8988T (cell line): ENCODE measurements around the gene TBC1D4.

ENCODE experiments used
- DNase-seq: peaks from one replicate; pipeline ENCODE4 v3.0.0; 2011

Gene TBC1D4

DNA sequence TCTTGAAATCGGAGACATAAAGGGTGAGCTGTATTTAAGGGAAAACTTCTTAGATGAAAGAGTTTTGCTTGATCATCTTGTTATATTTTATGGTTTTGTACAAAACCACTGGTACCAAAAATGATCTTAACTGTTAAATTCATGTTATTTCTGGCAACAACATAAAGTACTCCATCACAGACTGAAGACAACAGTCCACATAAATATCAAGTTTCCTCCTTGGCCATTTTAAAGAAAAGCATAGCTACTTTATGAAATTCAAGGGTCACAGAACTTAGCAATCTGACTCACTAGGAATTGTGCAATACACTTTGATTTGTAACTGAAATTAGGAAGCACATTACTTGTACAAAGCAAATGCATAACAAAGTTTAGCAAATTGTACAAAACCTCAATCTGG is 66.3 kb downstream of the TBC1D4 start:
- DNase-seq, result no peak

- DNase-seq, result no peak
Measured at GRCh38 chr13:75415171-75415570, 66.8 kb downstream of the TBC1D4 start.

- no peak for DNase-seq
Measured at GRCh38 chr13:75414036-75414827, 67.7 kb downstream of the TBC1D4 start.

DNA sequence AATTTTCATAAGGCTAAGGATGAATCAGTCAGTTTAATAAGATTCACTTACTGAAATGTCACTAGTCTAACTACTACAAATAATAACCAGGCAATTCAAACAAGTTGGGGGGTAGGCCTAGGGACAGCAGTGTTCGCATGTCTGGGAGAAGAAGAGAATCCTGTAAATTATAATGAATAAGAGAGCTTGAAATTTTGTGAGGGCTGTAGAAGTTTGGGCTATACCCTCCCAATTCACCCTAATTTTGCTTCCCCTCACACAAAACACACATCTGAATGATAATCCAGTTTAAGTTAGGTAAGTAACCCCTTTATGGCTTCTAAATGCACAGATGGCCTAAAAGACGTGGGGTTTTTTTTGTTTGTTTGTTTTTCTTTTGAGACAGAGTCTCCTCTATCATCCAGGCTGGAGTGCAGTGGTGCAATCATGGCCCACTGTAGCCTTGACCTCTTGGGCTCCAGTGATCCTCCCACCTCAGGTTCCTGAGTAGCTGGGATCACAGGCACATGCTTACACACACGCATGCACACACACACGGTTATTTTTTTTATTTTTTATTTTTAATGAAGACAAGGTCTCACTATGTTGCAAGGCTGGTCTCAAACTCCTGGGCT is 69.9 kb downstream of the TBC1D4 start:
- no peak for DNase-seq

DNA sequence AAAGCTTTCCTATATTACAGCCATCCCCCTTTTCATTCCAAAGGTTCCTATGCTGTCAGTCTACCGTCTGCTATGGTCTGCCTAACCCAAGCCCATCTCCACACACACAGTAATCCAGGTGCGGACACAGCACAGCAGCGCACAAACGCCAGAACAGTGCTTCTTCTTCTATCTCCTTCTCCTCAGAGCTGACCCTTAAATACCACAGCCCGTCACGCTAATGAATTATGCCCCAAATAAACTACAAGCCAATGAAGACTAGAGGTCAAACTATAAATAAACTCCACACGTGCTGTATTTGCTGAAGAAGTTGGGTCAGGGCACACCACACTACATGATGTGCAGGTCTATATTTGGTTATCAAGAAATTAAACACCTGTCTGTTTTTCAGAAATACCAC is 71.8 kb downstream of the TBC1D4 start:
- no peak for DNase-seq

DNA sequence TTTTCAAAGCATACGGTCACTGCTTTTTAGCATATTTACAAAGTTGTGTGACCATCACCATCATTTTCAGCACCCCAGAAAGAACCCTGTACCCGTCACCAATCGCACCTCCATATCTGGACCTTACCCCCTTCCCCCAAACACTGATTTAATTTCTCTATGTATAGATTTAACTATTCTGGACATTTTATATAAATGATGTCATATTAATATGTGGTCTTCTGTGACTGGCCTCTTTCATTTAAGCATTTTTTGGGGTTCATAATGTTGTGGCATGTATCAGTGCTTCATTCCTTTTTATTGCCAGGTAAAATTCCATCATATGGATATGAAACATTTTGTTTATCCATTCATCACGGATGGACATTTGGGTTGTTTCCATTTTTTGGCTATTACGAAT is 74.0 kb downstream of the TBC1D4 start:
- DNase-seq, result no peak

GRCh38 chr13:75407473-75407872 is 74.5 kb downstream of the TBC1D4 start:
- no peak for DNase-seq

DNA sequence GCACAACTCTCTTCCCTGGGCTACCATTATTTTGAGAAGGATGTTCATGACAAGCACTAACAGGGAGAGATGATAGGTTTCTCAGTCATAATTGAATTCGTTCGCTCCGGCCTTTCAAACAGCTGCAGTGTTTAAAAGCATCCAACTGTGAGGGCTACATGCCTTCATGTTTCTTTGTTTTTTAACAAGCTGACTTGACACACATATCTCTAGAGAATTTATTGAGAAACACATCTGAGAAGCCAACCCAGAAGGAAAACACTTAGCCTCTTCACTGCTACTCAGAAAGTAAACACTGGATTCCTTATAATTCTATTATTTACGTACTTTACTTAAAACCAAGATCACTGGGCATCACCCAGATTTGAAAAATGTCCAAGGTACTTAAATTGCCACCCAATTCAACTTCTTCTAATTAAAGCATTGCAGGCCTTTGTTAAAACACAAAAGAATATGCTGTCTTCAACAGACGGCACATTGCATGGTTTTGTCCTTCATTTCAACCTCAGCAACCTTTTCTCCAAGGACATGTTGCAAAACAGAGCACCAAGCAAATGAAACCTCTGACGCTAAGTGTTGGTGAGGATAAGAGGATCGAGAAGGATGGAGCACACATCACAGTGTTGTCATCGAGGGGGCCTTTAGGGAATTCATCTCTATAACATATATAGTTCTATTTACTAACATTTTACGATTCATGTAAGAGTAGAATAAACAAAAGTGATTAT is 75.8 kb downstream of the TBC1D4 start:
- no peak for DNase-seq

DNA sequence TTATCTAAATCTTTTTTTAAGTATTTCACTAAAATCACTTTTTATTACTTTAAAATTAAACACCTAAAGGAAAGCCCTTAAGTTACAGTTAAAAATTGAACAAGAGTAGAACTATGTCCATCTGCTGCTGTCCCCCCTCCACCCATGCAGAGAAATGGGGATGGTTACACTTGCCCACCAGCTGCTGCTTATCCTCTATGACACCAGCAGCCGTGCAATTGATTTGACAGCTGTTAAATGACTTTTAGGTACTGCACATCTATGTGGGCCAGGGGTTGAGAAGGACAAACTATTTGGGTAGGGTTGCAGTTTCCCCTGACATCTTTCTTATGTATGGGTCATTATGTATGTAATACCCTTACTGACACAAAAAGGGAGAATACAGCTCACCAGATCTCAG is 77.2 kb downstream of the TBC1D4 start:
- DNase-seq, result no peak

DNA sequence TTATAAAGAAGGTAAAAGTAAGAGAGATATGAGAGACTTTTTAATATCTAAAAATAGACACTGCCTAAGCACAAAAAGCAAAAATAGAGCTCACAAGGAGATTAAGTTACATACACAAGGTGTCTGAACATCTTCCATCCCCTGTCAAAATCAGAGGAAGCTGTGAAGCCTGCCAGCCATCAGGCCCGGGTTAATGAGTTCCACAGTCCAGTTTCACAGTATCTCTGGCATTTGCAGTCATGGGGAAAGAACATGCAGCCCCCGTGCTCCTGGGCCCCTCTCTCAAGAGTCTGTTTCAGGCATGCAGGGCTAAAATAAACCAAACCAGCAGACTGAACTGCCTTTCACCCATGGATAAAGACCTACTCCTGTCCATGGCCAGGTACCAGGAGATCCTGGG is 79.2 kb downstream of the TBC1D4 start:
- no peak for DNase-seq

- DNase-seq, result no peak
Measured at GRCh38 chr13:75400775-75401174, 81.2 kb downstream of the TBC1D4 start.

DNA sequence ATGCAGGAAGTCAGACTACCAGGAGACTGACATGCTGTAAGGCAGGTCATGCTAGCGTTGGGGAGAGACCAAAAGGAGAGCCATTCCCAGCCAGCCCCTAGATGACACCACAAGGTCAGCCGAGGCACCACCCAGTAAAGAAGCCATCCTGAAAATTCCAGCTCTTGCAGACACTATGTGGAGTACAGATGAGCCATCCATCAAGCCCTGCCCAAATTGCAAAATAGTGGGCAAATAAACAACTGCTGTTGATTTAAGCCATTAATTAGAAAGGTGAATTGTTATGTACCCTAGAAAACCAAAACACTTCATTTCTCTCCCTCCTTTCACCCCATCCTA is 82.1 kb downstream of the TBC1D4 start:
- no peak for DNase-seq

- no peak for DNase-seq
Measured at GRCh38 chr13:75399168-75399878, 82.6 kb downstream of the TBC1D4 start.

DNA sequence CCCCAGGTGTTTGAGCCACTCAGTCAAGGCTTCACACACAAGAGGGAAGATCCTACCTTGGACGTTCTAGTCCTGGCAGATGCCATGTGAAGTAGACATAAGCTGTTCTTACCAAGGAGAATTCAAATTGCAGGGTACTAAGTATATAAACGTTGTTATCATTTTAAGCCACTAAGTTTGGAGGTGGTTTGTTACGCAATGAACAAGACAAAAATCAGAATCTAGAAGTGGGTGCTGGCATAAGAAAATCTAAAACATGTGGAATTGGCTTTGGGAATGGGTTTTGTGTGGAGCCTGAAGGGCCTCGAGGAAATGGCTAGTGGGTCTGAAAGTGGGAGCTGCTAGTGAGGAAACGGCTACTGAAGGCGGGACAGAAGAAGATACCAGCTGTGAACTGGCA is 83.9 kb downstream of the TBC1D4 start:
- no peak for DNase-seq

DNA sequence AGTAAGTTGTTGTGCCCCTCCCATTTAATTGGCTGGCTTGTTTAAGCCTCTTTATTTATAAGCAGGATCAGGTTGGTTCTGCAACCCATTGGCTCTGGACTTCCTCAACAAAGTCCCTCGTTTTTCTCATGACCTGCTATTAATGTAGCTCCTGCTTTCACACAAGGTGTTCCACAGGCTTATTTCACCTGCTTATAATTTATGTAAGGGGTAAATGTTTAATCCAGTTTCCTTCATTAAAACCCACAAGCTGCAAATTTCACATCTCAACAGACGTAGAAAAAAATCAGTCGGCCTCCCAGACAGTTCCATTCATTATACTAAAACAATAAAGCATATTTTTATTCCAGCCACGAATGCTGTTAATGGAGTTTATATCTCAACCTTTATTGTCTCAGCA is 86.1 kb downstream of the TBC1D4 start:
- no peak for DNase-seq

DNA sequence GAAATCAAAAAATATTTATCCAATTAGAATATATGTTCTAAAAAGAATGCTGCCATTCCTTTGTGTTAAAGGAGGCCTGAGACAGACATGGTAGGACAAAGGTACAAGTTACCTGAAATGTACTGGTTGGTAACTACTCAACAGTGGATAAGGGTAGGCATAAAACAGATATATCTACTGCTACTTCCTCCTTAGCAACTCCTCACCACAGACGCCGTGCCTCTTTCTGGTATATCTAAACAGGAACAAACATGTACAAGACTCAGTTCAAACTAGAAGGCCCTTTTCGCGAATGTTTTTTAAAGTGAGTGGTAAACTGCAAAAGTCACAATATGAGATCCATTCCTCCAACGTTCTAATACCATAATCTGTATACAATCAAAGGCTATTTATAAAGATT is 86.9 kb downstream of the TBC1D4 start:
- DNase-seq, result no peak

DNA sequence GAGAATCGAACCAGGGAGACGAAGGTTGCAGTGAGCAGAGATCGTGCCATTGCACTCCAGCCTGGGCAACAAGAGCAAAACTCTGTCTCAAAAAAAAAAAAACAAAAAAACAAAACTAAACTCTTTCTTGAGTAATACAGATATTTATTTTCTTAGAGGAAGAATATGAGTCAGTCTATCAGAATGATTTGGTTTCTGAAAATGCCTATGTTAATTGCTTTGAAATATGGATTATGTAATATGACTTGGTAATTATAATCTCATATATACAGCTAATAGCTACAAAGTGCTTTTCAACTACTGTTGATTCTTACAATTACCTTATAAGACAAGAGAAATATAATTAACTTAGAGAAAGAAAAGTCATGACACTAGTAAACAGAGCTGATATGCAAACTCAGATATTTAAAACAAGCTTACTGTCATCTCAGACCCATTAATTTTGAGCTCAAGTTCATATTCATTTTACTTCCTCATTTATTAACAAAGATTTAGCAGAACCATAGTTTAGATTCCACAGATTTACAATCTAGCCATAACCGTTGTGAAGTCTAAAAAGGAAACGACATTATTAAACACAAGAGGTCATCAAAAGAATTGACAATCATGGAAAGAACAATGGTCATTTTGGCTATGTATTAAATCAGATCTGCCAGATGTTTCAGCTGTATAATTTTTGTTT is 88.0 kb downstream of the TBC1D4 start:
- no peak for DNase-seq

- no peak for DNase-seq
Measured at GRCh38 chr13:75391432-75392100, 90.4 kb downstream of the TBC1D4 start.

- no peak for DNase-seq
Measured at GRCh38 chr13:75390229-75390628, 91.7 kb downstream of the TBC1D4 start.

- DNase-seq, result no peak
Measured at GRCh38 chr13:75385708-75386083, 96.3 kb downstream of the TBC1D4 start.

DNA sequence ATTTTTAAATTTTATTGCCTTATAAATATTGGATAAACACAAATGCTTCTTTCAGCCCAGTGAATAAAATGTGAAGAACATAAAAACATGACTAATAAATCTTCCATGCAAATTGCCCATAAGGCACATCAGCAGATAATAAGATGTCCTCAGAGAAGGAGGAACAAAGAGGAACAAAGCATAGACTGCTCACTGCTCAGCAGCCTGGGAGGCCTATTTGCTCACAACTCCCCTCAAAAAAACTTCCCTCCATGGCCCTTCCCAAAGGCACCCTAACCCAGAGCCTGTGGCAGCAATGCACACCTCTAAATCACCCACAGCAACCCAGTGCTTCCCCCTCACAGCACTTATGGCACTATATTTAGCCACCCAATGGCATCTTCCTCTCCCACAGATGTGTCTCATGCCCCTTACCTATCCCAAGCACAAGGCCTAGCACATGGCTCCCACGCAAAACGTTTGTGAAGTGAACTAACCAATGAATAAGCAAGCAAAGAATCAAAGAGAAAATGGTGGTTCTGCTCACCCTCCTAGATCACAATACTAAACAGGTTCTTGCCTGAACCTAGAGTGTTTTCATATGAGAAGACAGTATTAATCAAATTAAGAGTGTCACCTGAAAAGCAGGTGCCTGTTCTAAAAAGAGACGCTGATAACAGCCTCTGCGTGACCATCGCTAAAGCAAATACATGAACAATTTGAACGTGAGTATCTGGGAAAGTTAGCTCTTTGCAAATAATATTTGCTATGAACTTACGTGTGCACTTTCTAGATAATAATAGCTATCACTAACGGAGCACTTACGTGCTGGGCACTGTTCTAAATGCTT is 96.9 kb downstream of the TBC1D4 start:
- no peak for DNase-seq
